Naive thymus-derived CD4-positive, alpha-beta T cell (primary cell): ENCODE data around the gene FRK. TPM values are rescaled to one million over a fixed set of nuclear protein-coding genes. Genes with fewer than 3 reads are reported as not detected.

Experiments used
- ATAC-seq: fragments of 150-1000 bp; cut with Tn5 transposase; 2 replicates; pipeline ENCODE4 v1.10.0; 2021; ENCODE audit warnings: mild to moderate bottlenecking, moderate library complexity
- CTCF ChIA-PET: fragments of 350-600 bp; sonication (Branson Sonifier 250); formaldehyde crosslinking; loops from one replicate; lab custom pipeline; 2021; ENCODE audit warnings: antibody characterized with exemption; lab: Charles Lee
- POLR2A ChIA-PET: fragments of 350-600 bp; sonication (Branson Sonifier 250); formaldehyde crosslinking; loops from one replicate; lab custom pipeline; 2021; ENCODE audit warnings: antibody characterized with exemption, inconsistent platforms; lab: Charles Lee
- DNase-seq, 9 donors: peaks; one replicate each; pipeline versions ENCODE4 v3.0.0 to v3.0.0-alpha.2; 2020 to 2022; ENCODE audit warnings: mixed read lengths in 1 of 9
- H3K27ac ChIP-seq: one replicate; pipeline ENCODE4 v1.7.0; 2013; ENCODE audit warnings: mild to moderate bottlenecking, low read depth, low read length, moderate library complexity
- H3K27me3 ChIP-seq, 2 donors: one replicate each; pipeline ENCODE4 v1.7.0; 2013; ENCODE audit warnings: low read length in 2 of 2, mild to moderate bottlenecking in 2 of 2, moderate library complexity in 2 of 2; ENCODE audit not compliant: control insufficient read depth in 2 of 2, insufficient read depth in 2 of 2
- H3K36me3 ChIP-seq, 3 experiments: 1 replicate in 2 of 3; 2 replicates in 1 of 3; pipeline ENCODE4 v1.7.0; 2013; ENCODE audit warnings: low read length in 3 of 3, mild to moderate bottlenecking in 3 of 3, moderate library complexity in 1 of 3; ENCODE audit not compliant: insufficient read depth in 3 of 3, control insufficient read depth in 2 of 3
- H3K4me1 ChIP-seq, 2 donors: one replicate each; pipeline ENCODE4 v1.7.0; 2013; ENCODE audit warnings: low read length in 2 of 2, mild to moderate bottlenecking in 2 of 2, moderate library complexity in 1 of 2; ENCODE audit not compliant: control insufficient read depth in 2 of 2, insufficient read depth in 2 of 2
- H3K4me3 ChIP-seq: 2 replicates; pipeline ENCODE4 v1.7.0; 2013; ENCODE audit warnings: mild to moderate bottlenecking, low read length
- H3K9me3 ChIP-seq, 3 experiments: 1 replicate in 2 of 3; 2 replicates in 1 of 3; pipeline ENCODE4 v1.7.0; 2013; ENCODE audit warnings: low read length in 3 of 3; ENCODE audit not compliant: control insufficient read depth in 2 of 3
- H3K27ac Mint-ChIP-seq, 9 donors: one replicate each; pipeline ENCODE4 v1.8.0; 2020 to 2022; ENCODE audit warnings: mixed read lengths in 9 of 9, mild to moderate bottlenecking in 8 of 9, moderate library complexity in 5 of 9, inconsistent platforms in 2 of 9
- H3K27me3 Mint-ChIP-seq, 5 donors: one replicate each; pipeline ENCODE4 v1.8.0; 2021 to 2022; ENCODE audit warnings: mixed read lengths in 5 of 5, mild to moderate bottlenecking in 1 of 5
- H3K36me3 Mint-ChIP-seq, 5 donors: one replicate each; pipeline ENCODE4 v1.8.0; 2020 to 2022; ENCODE audit warnings: mixed read lengths in 5 of 5, mild to moderate bottlenecking in 3 of 5, inconsistent platforms in 1 of 5
- H3K4me1 Mint-ChIP-seq, 7 donors: one replicate each; pipeline ENCODE4 v1.8.0; 2020 to 2022; ENCODE audit warnings: mixed read lengths in 7 of 7, mild to moderate bottlenecking in 3 of 7, inconsistent platforms in 1 of 7
- H3K4me3 Mint-ChIP-seq, 10 donors: one replicate each; pipeline ENCODE4 v1.8.0; 2020 to 2022; ENCODE audit warnings: mild to moderate bottlenecking in 10 of 10, mixed read lengths in 10 of 10, moderate library complexity in 6 of 10, inconsistent platforms in 2 of 10
- H3K9me3 Mint-ChIP-seq, 11 donors: one replicate each; pipeline ENCODE4 v1.8.0; 2020 to 2022; ENCODE audit warnings: mixed read lengths in 11 of 11, mild to moderate bottlenecking in 4 of 11, inconsistent platforms in 1 of 11, moderate library complexity in 1 of 11
- intact Hi-C, 2 donors: fragments of 100-400 bp; cut with micrococcal nuclease; formaldehyde crosslinking; loops; one replicate each; pipeline ENCODE4 v1.15.1; 2023
- polyA plus RNA-seq, 2 donors: library from polyadenylated mRNA; unstranded; fragments of 300-500 nt; fragmentation: Illumina TruSeq; gene quantifications; one replicate each; pipeline ENCODE4 v1.2.3, GENCODE V29; 2021
- total RNA-seq, 6 experiments: library from RNA in 5 of 6; stranded (reverse) in 5 of 6; gene quantifications; 1 replicate in 5 of 6; 2 replicates in 1 of 6; pipeline ENCODE4 v1.2.3 and lab custom pipeline; 2021 to 2026

The FRK gene
- total and polyA plus RNA-seq, 7 experiments from 2014 or later: 0.02 to 0.05 (median 0.04) TPM; not detected in 3

- Histone ChIP-seq H3K27ac (no peak overlapping the region), H3K9me3 (no peaks in the 10 kb centered on the region), H3K27me3 (no peaks in the 10 kb centered on the region), H3K36me3 (no peaks in the 10 kb centered on the region), H3K4me1 (no peaks in the 10 kb centered on the region), H3K4me3 (no peak overlapping the region)
- Mint-ChIP-seq H3K4me1 (no peaks in the 10 kb centered on the region), H3K9me3 (peaks cover 0 to 12% (median 2%) of the 10 kb centered on the region in 11 donors), H3K36me3 (no peaks in the 10 kb centered on the region), H3K27me3 (peaks cover 0 to 18% (median 16%) of the 10 kb centered on the region in 5 donors), H3K4me3 (no peak overlapping the region), H3K27ac (no peak overlapping the region)
- no peak for ATAC-seq
- POLR2A ChIA-PET: no interaction called here
- CTCF ChIA-PET: no interaction called here
- intact Hi-C loops: no loop called here
- no peak for DNase-seq
These were observed 74.7 kb downstream of the FRK start for GRCh38 chr6:115986026-115986425.

GRCh38 chr6:115984809-115985208 lies 75.9 kb downstream of the FRK start:
- no peak overlapping the region for H3K27ac Mint-ChIP-seq
- CTCF ChIA-PET: no interaction called here
- no peak for DNase-seq

GRCh38 chr6:115983998-115984397 lies 76.7 kb downstream of the FRK start:
- H3K27ac ChIP-seq: no peak overlapping the region
- H3K36me3 Mint-ChIP-seq: no peaks in the 10 kb centered on the region
- H3K27ac Mint-ChIP-seq: no peak overlapping the region
- peaks cover 0 to 9% (median 3%) of the 10 kb centered on the region in 5 donors for H3K27me3 Mint-ChIP-seq
- no peaks in the 10 kb centered on the region for H3K27me3 ChIP-seq
- no peak for DNase-seq
- no peaks in the 10 kb centered on the region for H3K4me1 ChIP-seq
- CTCF ChIA-PET: no interaction called here
- POLR2A ChIA-PET: no interaction called here
- no peaks in the 10 kb centered on the region for H3K36me3 ChIP-seq
- H3K4me3 Mint-ChIP-seq: no peak overlapping the region
- no peaks in the 10 kb centered on the region for H3K9me3 Mint-ChIP-seq
- H3K4me1 Mint-ChIP-seq: no peaks in the 10 kb centered on the region
- no peak overlapping the region for H3K4me3 ChIP-seq
- H3K9me3 ChIP-seq: no peaks in the 10 kb centered on the region
- no peak for ATAC-seq
- intact Hi-C loops: no loop called here

More at GRCh38 chr6:115984809-115985208, 75.9 kb downstream of the FRK start:
- peaks cover 0 to 9% (median 4%) of the 10 kb centered on the region in 5 donors for H3K27me3 Mint-ChIP-seq
- Histone ChIP-seq H3K4me1 (no peaks in the 10 kb centered on the region), H3K27ac (no peak overlapping the region), H3K27me3 (no peaks in the 10 kb centered on the region), H3K4me3 (no peak overlapping the region), H3K36me3 (no peaks in the 10 kb centered on the region), H3K9me3 (no peaks in the 10 kb centered on the region)
- POLR2A ChIA-PET: no interaction called here
- H3K9me3 Mint-ChIP-seq: no peaks in the 10 kb centered on the region
- H3K36me3 Mint-ChIP-seq: no peaks in the 10 kb centered on the region
- intact Hi-C loops: no loop called here
- no peak for ATAC-seq
- no peaks in the 10 kb centered on the region for H3K4me1 Mint-ChIP-seq
- H3K4me3 Mint-ChIP-seq: no peak overlapping the region

GRCh38 chr6:115982453-115982852 lies 78.2 kb downstream of the FRK start:
- ChIA-PET CTCF (interaction anchor here (0.8 kb wide), 1 partner anchor 28 kb away, joined by 3 read pairs; no protein-coding TSS in a partner anchor), POLR2A (no interaction called here)
- no peaks in the 10 kb centered on the region for H3K9me3 Mint-ChIP-seq
- no peak overlapping the region for H3K27ac Mint-ChIP-seq
- intact Hi-C loops: no loop called here
- no peaks in the 10 kb centered on the region for H3K36me3 Mint-ChIP-seq
- H3K27me3 Mint-ChIP-seq: peaks cover 0 to 9% (median 3%) of the 10 kb centered on the region in 5 donors
- Histone ChIP-seq H3K27me3 (no peaks in the 10 kb centered on the region), H3K4me3 (no peak overlapping the region), H3K4me1 (no peaks in the 10 kb centered on the region), H3K27ac (no peak overlapping the region), H3K36me3 (no peaks in the 10 kb centered on the region), H3K9me3 (no peaks in the 10 kb centered on the region)
- H3K4me1 Mint-ChIP-seq: no peaks in the 10 kb centered on the region
- no peak for ATAC-seq
- no peak overlapping the region for H3K4me3 Mint-ChIP-seq
- no peak for DNase-seq

GRCh38 chr6:115977220-115977619 lies 83.5 kb downstream of the FRK start:
- no peaks in the 10 kb centered on the region for H3K27me3 ChIP-seq
- DNase-seq (no peak), ATAC-seq (no peak)
- H3K4me1 ChIP-seq: no peaks in the 10 kb centered on the region
- CTCF ChIA-PET: no interaction called here
- H3K9me3 ChIP-seq: no peaks in the 10 kb centered on the region
- no peak overlapping the region for H3K27ac Mint-ChIP-seq
- H3K4me1 Mint-ChIP-seq: no peaks in the 10 kb centered on the region
- no peak overlapping the region for H3K4me3 ChIP-seq
- no peaks in the 10 kb centered on the region for H3K36me3 ChIP-seq
- intact Hi-C loops: no loop called here
- H3K36me3 Mint-ChIP-seq: no peaks in the 10 kb centered on the region
- no peak overlapping the region for H3K27ac ChIP-seq
- no peaks in the 10 kb centered on the region for H3K9me3 Mint-ChIP-seq
- POLR2A ChIA-PET: no interaction called here
- H3K27me3 Mint-ChIP-seq: peaks cover 2 to 14% (median 5%) of the 10 kb centered on the region in 5 donors
- H3K4me3 Mint-ChIP-seq: no peak overlapping the region

- POLR2A ChIA-PET: no interaction called here
- DNase-seq: no peak
- H3K36me3 Mint-ChIP-seq: no peaks in the 10 kb centered on the region
These were observed 84.3 kb downstream of the FRK start for GRCh38 chr6:115976321-115976870.

GRCh38 chr6:115972679-115973078 lies 88.0 kb downstream of the FRK start:
- Mint-ChIP-seq H3K36me3 (no peaks in the 10 kb centered on the region), H3K27ac (no peak overlapping the region), H3K9me3 (no peaks in the 10 kb centered on the region), H3K4me1 (no peaks in the 10 kb centered on the region), H3K27me3 (peaks cover 0 to 14% (median 6%) of the 10 kb centered on the region in 5 donors), H3K4me3 (no peak overlapping the region)
- no peaks in the 10 kb centered on the region for H3K27me3 ChIP-seq
- H3K4me3 ChIP-seq: no peak overlapping the region
- no peak overlapping the region for H3K27ac ChIP-seq
- no peaks in the 10 kb centered on the region for H3K4me1 ChIP-seq
- H3K9me3 ChIP-seq: no peaks in the 10 kb centered on the region
- no peak for DNase-seq
- intact Hi-C loops: no loop called here
- ChIA-PET CTCF (no interaction called here), POLR2A (no interaction called here)
- ATAC-seq: no peak
- H3K36me3 ChIP-seq: no peaks in the 10 kb centered on the region

More at GRCh38 chr6:115976321-115976870, 84.3 kb downstream of the FRK start:
- ATAC-seq: no peak
- Histone ChIP-seq H3K4me1 (no peaks in the 10 kb centered on the region), H3K36me3 (no peaks in the 10 kb centered on the region), H3K27ac (no peak overlapping the region), H3K4me3 (no peak overlapping the region), H3K9me3 (no peaks in the 10 kb centered on the region), H3K27me3 (no peaks in the 10 kb centered on the region)
- Mint-ChIP-seq H3K9me3 (no peaks in the 10 kb centered on the region), H3K4me1 (no peaks in the 10 kb centered on the region), H3K27me3 (peaks cover 0 to 14% (median 6%) of the 10 kb centered on the region in 5 donors), H3K4me3 (no peak overlapping the region), H3K27ac (no peak overlapping the region)
- CTCF ChIA-PET: no interaction called here
- intact Hi-C loops: no loop called here
